Limb (tissue), 2 donors: Measurements from ENCODE around the gene SLC6A12.

Source experiments
- DNase-seq, 2 donors: peaks; one replicate each; pipeline ENCODE4 v3.0.0-alpha.2; 2016; ENCODE audit errors: extremely low spot score in 2 of 2

Gene SLC6A12

DNA sequence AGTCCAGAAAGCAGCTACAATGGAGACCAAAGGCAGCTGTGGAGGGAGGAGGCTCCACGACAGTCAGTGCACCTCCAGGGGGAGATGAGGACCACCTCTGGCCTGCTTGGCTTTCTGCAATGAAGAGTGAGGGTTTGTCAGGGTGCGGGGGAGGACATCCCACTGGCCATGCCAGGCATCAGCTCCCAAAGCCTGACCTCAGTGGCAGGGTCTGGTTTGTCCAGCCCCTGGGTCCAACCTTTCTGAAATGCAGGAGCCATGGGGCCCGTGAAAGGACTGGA, 35.2 kb downstream of the SLC6A12 start:
- no peak for DNase-seq

DNA sequence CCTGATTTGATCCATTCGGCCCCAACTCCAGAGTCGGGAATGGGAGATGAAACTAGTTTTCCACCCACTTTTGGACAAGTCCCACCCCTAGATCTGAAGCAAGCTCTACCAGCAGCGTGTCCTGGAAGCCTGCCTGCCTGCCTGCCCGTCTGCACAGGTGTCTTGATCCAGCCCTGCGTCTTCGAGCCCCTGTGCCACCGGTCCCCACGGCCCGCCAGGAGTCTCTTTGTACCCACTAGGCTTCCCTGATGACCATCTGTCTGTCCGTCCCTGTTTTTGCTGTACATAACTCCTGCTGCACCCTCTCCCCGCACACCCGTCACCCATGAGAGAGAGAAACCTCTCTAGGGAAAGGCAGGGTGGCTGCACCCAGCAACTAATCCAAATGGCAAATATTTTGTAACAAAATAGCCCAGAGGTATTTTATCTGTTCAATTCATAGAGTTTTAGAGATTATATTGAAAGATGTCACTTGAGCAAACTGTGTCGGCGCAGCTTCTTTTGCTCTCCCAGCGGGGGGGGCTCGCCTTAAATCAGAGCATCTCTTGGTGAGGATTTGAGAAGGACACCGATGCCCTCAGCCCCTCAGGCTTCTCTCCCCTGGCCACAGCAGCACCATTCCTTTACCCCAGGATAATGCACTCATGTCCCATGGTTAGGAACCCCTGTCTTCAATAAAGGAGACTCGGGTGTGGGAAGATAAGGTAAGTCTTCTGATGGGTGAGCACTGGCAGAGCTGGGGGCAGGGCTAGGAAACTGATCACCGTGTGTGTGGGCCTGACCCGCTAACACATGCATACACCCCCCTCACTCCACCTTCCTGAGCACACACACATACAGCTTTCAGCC, 35.8 kb downstream of the SLC6A12 start:
- DNase-seq = no peak

DNA sequence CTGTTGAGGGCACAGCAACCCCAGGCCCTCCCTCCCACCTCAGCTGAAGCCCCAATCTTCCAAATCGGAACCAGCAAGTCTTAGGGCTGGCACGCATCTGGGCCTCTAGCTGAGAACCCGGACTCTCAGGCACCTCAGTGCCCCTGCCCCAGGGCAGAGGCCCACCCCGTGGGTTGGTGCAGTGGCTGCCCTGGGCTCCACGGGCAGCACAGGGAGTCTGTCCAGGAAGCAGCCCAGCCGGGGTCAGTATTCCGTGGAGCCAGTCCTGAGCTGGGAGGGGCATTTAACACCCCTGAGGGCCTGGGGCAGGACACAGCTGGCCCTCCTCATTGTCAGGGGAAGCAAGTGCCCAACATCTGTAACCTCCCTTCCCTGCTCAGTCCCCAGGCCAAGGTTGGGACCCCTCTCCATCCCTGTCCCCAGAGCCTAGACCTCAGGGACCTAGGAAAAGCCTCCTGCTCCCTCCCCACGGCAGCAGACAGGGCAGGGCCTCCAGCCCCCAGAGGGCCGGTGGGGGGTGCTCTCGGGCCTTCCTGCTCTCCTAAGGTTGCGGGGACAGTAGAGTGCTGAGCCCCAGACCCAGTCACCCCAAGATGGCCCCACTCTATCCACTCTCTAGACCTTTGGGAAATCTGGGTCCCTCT, 36.5 kb downstream of the SLC6A12 start:
- no peak for DNase-seq

DNA sequence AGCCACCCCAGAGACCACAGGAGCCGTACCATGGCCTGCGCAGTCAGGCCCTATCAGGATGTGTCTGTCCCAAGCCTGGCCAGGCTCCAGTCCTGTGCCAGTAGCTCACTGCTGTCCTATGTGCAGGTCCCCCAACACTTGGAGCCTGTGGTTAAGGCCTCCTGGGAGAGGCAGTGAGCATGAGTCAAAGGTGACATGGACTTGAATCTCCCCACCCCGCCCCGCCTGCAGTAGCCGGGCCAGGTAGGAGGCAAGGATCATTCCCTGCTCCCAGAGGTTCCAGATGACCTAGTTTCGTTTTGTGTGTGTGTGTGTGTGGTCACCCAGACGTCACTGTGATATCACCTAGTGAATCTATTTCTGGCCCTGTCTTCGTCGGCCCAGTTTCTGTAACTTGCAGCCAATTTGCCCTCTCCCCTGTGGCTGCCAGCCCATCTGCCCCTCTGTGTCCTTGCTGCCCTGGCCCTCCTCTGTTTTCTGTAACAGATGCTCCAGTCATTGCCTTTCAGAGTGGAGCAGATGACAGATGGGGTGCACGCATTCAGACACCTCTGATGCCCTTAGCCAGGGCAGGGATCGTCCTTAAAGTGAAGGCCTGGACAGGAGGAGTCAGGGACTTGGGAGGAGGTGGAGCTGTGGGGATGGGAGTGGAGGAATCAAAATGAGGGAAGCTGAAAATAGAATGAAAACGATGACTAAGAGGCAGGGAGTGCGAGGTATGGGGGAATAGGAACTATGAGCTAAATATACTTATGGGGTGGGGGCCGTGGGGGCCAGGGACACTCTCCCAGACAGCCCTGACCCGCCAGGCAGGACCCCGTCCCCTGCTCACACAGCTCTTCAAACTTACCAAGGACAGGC, 37.4 kb downstream of the SLC6A12 start:
- no peak for DNase-seq

DNA sequence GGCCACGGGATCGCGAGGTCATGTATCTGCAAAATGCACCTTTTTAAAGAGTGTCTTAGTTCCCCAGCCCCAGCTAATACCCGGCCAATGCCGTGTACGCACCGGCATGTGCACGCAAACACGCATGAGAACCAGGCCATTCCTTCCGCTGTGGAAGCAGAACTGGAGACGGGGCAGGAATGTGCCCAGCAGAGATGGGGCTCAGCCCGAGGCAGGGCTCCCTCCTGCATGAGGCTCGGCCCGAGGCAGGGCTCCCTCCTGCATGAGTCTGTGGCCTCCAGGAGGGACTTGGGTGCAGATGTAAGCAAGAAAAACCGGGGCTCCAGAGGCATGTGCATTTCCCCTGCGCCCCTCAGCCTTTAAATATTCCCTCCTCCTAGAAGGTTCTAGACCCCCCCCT, 38.2 kb downstream of the SLC6A12 start:
- no peak for DNase-seq

DNA sequence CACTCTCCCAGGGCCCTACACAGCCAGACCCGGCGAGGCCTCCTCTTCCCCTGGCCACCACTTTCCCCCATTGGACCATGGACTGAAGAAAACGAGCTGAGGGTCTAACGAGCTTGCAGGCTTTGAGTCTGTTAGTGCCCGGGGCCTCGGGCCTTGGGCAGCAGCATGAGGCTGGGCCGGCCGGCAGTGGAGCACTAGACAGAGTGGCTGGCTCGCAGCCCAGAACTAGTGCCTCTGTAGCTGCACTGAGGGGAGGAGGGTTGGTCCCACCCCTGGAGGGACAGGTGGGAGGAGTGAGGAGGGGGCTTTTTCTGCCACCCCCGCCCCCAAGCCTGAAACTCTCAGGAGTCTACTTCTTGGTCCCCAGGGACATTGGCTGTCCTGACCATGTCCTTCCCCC, 38.7 kb downstream of the SLC6A12 start:
- DNase-seq = peak; percentile 44 to 71

DNA sequence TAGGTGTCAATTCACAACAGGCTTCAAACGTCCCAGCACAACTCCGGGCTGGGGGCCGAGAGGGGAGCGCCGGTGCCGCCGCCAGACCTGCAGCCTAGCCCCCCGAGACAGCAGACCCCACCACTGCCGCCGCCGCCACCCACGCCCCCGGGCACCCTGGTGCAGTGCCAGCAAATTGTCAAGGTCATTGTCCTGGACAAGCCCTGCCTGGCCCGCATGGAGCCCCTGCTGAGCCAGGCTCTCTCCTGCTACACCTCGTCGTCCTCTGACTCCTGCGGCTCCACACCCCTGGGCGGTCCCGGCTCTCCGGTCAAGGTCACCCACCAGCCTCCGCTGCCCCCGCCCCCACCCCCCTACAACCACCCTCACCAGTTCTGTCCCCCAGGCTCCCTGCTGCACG, 39.4 kb downstream of the SLC6A12 start:
- DNase-seq = no peak

DNA sequence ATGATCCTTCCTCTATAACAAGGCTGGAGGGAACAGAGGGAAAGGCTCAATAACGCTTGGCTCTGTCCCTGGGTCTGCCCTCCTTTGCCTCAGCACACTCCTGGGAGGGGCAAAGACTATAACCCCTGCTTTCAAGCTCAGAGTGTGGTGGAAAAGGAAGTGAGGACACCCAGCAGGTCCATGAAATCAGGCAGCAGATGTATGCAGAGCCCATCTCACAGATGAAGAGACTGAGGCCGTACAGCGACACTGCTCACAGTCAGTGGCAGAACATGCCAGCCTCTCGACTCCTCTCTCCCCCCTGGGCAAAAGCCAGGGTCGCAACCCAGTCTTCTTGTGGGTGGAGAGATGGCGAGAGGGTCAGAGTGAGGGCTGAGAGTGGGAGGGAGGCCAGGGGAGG, 39.8 kb downstream of the SLC6A12 start:
- no peak for DNase-seq

DNA sequence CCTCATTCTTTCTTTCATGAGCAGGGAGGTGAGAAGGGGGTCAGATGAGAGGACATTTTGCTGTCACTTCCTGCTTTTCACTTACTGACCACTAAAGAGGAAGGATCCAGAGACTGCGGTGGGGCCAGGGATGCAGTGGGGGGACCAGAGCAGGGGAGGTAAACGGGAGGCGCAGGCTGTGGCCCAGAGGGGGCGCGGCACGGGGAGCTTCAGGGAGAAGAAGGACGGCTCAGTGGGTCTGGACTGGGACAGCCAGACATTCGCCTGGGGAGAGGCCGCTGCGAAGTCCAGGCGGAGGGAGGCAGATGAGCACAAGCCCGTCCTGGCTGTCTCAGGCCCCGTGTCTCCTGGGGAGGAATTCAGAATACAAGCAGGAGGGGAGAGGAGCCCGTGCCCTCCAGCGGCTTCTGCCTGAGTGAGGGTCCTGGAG, 41.2 kb downstream of the SLC6A12 start:
- DNase-seq = no peak

DNA sequence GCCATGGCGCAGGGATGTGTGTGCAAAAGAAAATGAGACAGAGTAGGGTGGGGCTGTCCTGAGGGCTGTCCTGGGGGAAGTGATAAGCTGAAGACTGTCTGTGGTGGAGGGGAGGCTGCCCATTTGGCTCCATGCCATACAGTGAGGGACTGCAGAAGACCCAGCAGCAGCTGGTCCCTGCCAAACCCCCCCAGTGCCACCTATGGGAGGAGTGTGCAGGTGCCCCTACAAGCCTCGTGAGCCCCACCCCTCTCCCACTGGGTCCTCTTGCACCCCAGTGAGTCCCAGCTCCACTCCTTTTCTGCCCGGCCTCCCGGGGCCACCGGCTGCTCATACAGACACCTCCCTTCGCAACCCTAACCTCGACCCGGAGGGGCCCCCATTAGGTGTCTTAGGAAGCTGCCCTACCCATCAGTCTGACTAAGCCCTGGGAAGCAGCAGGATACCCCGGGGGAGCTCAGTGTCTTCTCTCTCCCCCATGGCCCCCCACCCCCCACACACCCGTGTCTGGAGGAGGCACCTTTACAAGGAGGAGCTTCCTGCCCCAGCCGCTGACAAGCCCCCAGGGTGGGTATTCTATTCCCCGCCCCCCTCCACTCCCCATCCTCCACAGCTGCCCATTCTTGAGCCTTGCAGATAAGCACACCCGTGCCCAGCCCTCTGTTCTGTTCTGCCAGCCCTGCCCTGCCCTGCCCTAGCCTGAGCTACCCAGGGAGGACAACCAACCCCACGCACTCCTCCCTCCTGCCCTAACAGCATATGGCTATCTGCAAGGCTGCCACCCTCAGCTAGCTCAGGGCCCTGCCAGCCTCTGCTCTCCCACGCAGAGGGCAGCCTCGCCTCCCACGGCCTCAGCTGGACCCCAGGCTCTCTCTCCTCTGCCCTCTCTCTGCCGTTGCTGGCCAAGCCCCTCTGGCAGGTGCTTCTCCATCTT, 41.9 kb downstream of the SLC6A12 start:
- DNase-seq = no peak

DNA sequence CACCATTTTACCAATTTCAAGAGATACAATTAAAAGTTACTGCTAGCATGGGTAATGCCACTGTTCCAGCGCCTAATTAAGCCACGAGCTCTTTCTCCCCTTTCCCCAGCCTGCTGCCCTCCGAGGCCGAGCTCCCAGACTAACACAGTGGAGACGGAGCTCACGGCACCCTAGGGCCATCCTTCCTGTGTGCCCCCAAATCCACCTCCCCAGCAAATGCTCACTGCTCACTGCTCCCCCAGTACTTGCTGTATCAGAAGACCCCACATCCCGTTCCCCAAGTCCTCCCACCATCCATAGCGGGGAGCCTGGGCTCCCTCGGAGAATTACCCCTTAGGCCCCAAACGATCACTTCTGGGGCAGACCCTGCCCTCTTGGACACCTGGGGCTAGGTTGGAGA, 42.7 kb downstream of the SLC6A12 start:
- no peak for DNase-seq

DNA sequence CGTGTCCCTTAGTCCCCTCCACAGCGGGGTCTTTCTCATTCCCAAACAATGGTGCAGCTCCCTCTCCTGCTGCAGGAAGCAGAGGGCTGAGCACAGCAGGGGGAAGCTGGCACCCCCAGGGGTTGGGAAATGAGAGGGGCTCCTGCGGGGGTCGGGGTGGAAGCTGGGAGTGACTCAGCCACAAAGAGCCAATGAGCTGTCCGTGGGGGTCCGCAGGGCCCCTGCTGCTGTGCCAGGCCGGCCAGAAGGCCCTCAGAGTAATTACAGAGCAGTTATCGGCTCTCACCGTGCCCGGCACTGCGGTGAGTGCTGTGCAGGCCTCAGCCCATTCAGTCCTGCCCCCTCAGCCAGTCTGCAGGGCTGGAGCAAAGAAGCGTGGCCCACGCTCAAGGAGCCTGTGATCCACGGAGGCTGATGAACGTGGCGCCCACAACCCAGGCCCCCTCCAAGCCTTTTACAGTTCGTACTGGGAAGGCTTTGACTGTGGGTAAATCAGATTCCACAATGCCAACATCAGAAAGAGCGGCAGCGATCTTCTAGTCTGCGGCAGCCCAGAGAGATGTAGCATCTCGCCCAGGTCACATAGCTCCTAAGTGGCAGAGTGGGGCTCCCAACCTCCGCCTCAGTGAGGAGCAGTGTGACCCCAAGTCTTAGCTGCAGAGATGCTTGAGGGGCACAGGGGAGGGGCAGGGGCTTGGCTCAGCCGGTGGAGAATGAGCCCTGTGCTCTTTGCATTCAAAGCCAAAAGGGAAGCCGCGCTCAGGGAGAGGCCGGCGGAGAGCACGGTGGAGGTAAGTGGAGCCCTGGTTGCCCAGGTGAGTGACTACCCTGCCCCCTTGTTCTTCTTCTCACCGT, 43.4 kb downstream of the SLC6A12 start:
- DNase-seq = no peak

DNA sequence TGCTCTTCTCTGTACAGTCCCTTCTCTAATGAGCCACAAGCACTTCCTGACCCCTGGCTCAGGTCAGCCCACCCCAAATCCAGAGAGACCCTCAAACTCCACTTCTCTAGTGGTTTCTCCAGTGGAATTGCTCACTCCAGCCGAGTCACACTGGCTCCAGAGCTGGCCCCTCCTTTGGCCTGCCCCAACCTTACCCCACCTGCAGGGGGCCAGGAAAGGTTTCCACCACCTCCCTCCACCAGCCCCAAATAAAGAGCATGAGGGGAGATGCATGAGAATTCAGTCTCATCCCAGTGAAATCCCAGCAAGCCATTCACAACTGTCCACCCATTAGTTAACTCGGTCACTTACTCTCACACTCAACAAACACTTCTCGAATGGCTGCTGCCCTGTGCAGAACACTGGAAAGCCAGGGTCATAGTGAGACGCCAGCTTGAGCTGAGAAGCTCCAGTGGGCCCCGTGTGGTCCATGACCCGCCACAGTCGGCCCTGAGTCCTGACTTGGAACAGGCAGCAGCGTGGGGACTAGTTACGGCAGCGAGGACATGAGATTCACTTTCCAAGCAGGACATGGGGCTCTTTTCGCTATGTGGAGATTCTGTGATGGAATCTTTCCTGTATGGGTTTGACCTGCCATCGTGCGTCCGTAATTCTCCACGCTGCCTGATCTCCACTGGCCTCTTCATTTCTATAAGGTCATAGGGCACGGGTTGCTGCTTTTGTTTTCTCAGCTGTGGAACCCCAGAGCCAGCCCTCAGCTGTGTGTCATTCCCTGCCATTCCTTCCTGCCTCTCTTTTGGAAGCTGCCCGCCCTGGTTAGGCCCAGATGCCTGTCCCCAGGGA, 44.2 kb downstream of the SLC6A12 start:
- DNase-seq = no peak

DNA sequence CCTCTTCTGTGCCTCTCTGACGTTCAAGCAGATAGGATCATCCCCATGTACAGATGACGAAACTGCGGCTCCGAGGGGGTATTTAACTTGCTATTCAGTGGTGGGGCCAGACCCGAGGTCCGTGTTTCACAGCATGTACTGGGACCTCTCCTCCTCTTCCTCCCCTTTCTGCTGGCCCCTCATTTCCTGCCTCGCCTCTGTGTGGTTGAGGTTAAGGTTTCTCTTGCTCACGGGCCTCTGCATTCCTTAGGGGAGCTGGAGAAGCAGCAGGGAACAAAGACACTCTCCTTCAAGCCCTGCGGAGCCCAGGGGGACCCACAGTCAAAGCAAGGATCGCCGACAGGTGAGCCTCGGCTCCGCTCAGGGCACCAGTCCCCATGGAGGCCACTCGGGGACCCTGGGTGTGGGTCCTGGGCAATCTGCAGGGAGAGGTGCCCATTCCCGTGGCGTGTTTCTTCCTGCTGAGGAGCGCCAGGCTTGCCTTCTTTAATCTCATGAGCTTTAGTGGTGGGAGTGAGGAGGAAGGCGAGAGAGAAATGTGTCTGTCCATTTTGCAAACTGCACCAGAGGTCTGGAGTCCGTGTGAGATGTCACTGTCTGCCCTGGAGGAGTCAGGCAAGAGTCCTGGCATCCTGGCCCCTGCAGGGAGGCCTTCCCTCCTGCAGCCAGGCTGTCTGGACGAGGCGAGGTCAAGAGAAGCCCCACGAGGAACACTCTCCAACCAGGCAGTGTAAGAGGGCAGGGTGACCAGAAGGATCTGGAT, 45.0 kb downstream of the SLC6A12 start:
- DNase-seq = peak in 1 of 2 donors; percentile 21

DNA sequence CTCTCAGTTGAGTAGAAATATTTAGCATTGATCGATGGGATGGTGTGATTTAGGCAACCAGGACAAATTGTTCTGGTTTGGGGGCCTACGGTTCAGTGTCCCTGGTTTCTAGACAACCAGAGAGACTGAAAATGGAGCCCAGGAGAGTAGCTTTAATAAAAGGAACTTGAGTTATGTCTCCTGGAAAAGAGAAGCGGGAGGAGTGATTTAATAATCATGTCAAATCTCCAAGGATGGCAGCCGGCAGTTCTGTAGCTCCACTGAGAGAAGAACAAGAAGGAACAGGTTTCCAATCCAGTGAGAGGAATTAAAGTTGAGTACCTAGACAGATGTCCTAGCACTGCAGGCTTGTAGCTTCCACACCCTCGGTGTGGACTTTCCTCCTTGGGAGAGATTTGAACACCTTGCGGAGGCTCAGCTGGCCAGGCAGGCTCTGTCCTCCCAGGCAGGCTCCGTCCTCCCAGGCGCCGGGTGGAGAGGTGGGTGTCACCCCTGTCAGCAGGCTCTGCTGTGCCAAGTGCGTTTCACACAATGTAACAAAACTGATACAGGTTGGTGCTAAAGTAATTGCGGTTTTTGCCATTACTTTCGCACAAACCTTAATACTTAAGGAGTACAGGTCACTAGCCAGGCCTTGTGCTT, 45.9 kb downstream of the SLC6A12 start:
- no peak for DNase-seq

DNA sequence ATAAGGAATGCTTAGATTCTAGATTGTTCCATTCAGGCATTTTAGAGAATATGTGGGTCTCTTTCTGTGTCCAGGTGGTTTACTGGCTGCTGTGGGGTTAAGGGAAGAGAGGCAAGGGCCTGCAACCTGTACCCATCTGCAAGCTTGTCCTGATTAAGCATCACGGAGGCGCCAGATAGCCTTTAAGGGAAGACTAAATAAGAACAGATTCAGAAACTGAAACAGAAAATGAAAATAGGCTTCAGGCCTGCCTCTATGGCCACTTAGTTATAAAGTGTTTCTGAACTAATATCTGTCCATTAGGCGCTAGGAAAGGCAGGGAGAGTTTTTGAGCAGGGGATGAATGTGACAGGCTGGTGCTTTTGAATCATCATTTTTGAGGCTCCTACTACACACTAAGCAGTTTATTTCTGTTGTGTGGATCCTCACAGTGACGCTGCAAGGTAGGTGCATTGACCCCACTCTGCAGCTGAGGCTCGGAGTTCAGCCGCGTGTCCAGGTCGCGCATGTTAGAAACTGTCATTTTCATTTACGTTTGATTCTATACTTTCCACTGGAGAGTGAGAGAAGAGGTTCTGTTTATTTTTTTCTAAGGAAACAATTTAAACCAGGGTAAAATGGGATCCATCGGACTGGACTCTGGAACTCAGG, 47.4 kb downstream of the SLC6A12 start:
- no peak for DNase-seq

DNA sequence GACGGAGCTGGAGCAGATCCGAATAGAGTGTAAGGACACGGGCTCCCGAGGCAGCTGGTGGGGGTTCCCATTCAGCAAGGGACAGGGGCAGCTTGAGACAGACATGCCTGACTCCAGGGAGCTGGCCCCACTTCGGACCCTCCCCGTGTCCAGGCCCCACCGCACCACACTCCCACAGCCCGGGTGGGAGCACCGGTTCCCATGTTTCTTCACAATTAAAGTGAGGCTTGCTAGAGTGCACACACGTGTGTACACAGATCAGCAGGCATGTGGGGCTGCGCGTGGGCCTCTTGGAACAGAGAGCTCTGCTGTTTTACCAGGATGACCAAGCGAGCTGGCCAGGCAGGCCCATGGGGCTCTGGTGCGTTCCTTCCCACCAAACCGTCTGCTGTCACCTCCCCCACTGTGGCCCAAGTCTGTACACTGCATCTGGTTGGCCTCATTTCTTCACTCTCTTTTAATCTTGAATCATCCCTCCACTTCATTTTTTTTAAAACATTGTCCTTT, 48.0 kb downstream of the SLC6A12 start:
- DNase-seq = no peak
